ENCODE data around the gene RHEB. TPM values are rescaled to one million over a fixed set of nuclear protein-coding genes. Genes with fewer than 3 reads are reported as not detected.

RHEB gene
- total and polyA plus RNA-seq, 8 donors, result 28.6 to 65.9 (median 35.8) TPM

DNA sequence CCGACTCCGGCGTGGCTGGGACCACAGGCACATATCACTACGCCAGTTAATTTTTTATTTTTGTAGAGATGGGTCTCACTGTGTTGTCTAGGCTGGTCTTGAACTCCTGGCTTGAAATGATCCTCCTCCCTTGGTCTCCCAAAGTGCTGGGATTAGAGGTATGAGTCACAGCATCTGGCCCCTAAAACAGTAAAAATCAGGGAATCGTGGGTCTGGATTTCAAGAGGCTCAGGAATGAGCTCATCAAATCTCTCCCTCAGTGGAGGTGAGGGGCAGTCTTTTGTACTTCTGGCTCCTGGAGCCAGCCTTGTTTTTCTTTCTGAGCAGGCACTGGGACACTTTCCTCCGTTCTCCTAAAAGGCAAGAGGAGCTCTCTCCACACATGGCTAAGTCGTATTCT, 32.1 kb upstream of the RHEB start:
- no peaks in the 10 kb centered on the region for H3K9me3 ChIP-seq
- TF ChIP-seq, protein P1, sequence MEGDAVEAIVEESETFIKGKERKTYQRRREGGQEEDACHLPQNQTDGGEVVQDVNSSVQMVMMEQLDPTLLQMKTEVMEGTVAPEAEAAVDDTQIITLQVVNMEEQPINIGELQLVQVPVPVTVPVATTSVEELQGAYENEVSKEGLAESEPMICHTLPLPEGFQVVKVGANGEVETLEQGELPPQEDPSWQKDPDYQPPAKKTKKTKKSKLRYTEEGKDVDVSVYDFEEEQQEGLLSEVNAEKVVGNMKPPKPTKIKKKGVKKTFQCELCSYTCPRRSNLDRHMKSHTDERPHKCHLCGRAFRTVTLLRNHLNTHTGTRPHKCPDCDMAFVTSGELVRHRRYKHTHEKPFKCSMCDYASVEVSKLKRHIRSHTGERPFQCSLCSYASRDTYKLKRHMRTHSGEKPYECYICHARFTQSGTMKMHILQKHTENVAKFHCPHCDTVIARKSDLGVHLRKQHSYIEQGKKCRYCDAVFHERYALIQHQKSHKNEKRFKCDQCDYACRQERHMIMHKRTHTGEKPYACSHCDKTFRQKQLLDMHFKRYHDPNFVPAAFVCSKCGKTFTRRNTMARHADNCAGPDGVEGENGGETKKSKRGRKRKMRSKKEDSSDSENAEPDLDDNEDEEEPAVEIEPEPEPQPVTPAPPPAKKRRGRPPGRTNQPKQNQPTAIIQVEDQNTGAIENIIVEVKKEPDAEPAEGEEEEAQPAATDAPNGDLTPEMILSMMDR (IDR thresholded peaks at IDR 0.05), result no peak
- peak overlapping the region in 3 of 4 donors; percentile 38 to 87 (median 86) for H3K27ac ChIP-seq
- 85 to 90% methylated on average over 7 of the region's 7 CpGs for WGBS, 2 donors
- H3K4me3 ChIP-seq, result no peak overlapping the region
- FAIRE-seq (no peak), DNase-seq (no peak), ATAC-seq (peak in 2 of 4 donors; percentile 2 to 5)
- intact Hi-C loops (cut with DNase I), result no loop called here
- H3K4me1 ChIP-seq, result peaks cover 0 to 31% (median 5%) of the 10 kb centered on the region in 3 donors
- H3K27me3 ChIP-seq, result no peaks in the 10 kb centered on the region
- no peaks in the 10 kb centered on the region for H3K36me3 ChIP-seq

GRCh38 chr7:151550656-151551286, 31.1 kb upstream of the RHEB start:
- Histone ChIP-seq H3K27me3 (no peaks in the 10 kb centered on the region), H3K9me3 (no peaks in the 10 kb centered on the region), H3K4me1 (peaks cover 0 to 31% (median 5%) of the 10 kb centered on the region in 3 donors), H3K4me3 (no peak overlapping the region), H3K27ac (peak overlapping the region in 2 of 4 donors; percentile 38 to 86), H3K36me3 (no peaks in the 10 kb centered on the region)
- DNase-seq (peak in 4 of 6 donors; percentile 36 to 48 (median 42)), ATAC-seq (peak in 3 of 4 donors; percentile 28 to 58 (median 39)), FAIRE-seq (no peak)
- TF ChIP-seq, protein P1 (IDR thresholded peaks at IDR 0.05), result no peak
- intact Hi-C loops (cut with DNase I), result no loop called here
- WGBS, 2 donors, result 22 to 35% methylated on average over 3 of the region's 3 CpGs

DNA sequence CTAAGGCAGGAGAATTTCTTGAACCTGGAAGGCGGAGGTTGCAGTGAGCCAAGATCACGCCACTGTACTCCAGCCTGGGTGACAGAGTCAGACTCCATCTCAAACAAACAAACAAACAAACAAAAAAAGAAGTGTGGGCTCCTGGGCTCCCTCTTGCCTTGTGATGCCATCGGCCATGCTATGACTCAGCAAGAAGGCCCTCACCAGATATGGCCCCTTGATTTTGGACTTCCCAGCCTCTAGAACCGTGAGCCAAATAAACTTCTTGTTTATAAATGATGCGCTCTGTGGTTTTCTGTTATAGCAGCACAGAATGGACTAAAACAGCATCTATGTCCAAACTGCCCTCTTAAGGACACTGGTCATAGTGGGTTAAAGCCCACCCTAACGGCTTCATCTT, 29.9 kb upstream of the RHEB start:
- ATAC-seq, result no peak
- Histone ChIP-seq H3K4me1 (peaks cover 0 to 31% (median 5%) of the 10 kb centered on the region in 3 donors), H3K27me3 (no peaks in the 10 kb centered on the region), H3K4me3 (no peak overlapping the region), H3K9me3 (no peaks in the 10 kb centered on the region), H3K36me3 (no peaks in the 10 kb centered on the region), H3K27ac (no peak overlapping the region)
- DNase-seq, result no peak
- 95 to 96% methylated on average over 6 of the region's 6 CpGs for WGBS, 2 donors
- TF ChIP-seq, protein P1 (IDR thresholded peaks at IDR 0.05), result no peak
- FAIRE-seq, result no peak
- intact Hi-C loops (cut with DNase I), result no loop called here

GRCh38 chr7:151549083-151549482, 29.4 kb upstream of the RHEB start:
- no peak for FAIRE-seq
- Histone ChIP-seq H3K27ac (no peak overlapping the region), H3K4me1 (peaks cover 0 to 31% (median 5%) of the 10 kb centered on the region in 3 donors), H3K36me3 (no peaks in the 10 kb centered on the region), H3K27me3 (no peaks in the 10 kb centered on the region), H3K9me3 (no peaks in the 10 kb centered on the region), H3K4me3 (no peak overlapping the region)
- intact Hi-C loops (cut with DNase I), result no loop called here
- WGBS, 2 donors, result 94 to 96% methylated on average over 7 of the region's 7 CpGs
- no peak for DNase-seq
- TF ChIP-seq, protein P1 (IDR thresholded peaks at IDR 0.05), result no peak
- no peak for ATAC-seq

- DNase-seq, result no peak
- TF ChIP-seq, protein P1 (IDR thresholded peaks at IDR 0.05), result no peak
- Histone ChIP-seq H3K27me3 (no peaks in the 10 kb centered on the region), H3K36me3 (no peaks in the 10 kb centered on the region), H3K4me3 (no peak overlapping the region), H3K4me1 (no peaks in the 10 kb centered on the region), H3K27ac (no peak overlapping the region), H3K9me3 (no peaks in the 10 kb centered on the region)
- no peak for FAIRE-seq
- ATAC-seq, result no peak
- intact Hi-C loops (cut with DNase I), result no loop called here
These were observed 24.5 kb upstream of the RHEB start for GRCh38 chr7:151544183-151544582.

Measured in pancreas (tissue), 10 donors.